BLaER1 treated with 17β-estradiol and CSF1 and Interleukin-3, amounts not matched to agents 10 nM and 100 nM (cell line): ENCODE data around the gene P2RX7.

ENCODE experiments used
- H3K27ac ChIP-seq, 11 experiments: shearing (Covaris generic); formaldehyde crosslinking; 2 replicates each; pipeline ENCODE4 v1.8.1; 2022
- H3K27me3 ChIP-seq, 11 experiments: shearing (Covaris generic); formaldehyde crosslinking; 2 replicates each; pipeline ENCODE4 v1.8.1; 2022
- H3K36me3 ChIP-seq, 11 experiments: shearing (Covaris generic); formaldehyde crosslinking; 2 replicates each; pipeline ENCODE4 v1.8.1; 2022
- H3K4me1 ChIP-seq, 10 experiments: shearing (Covaris generic); formaldehyde crosslinking; 2 replicates each; pipeline ENCODE4 v1.8.1; 2022
- H3K4me2 ChIP-seq, 11 experiments: shearing (Covaris generic); formaldehyde crosslinking; 2 replicates each; pipeline ENCODE4 v1.8.1; 2022
- H3K4me3 ChIP-seq, 10 experiments: shearing (Covaris generic); formaldehyde crosslinking; 2 replicates each; pipeline ENCODE4 v1.8.1; 2022
- H3K9ac ChIP-seq, 11 experiments: shearing (Covaris generic); formaldehyde crosslinking; 2 replicates each; pipeline ENCODE4 v1.8.1; 2022
- H3K9me3 ChIP-seq, 11 experiments: shearing (Covaris generic); formaldehyde crosslinking; replicated peaks in 1 of 11; 2 replicates each; pipeline ENCODE4 v1.8.1; 2022
- H4K20me1 ChIP-seq, 11 experiments: shearing (Covaris generic); formaldehyde crosslinking; 2 replicates each; pipeline ENCODE4 v1.8.1; 2022
- Cebpa-rat ChIP-seq, 11 experiments: shearing (Covaris generic); IDR thresholded peaks; 2 replicates each; pipeline ENCODE4 v1.8.1; 2022

Gene P2RX7

GRCh38 chr12:121124402-121125109 is 8.1 kb upstream of the P2RX7 start:
- Histone ChIP-seq H4K20me1 (no peaks in the 10 kb centered on the region), H3K4me2 (peak overlapping the region in 9 of 11 experiments; percentile 6 to 53 (median 20); a peak in 9 of 22 replicates), H3K9ac (no peak overlapping the region), H3K27me3 (no peaks in the 10 kb centered on the region), H3K9me3 (peaks cover 0 to 21% (median 10%) of the 10 kb centered on the region in 11 experiments; a peak in 13 of 22 replicates), H3K4me3 (no peak overlapping the region), H3K4me1 (peaks cover 42 to 75% (median 65%) of the 10 kb centered on the region in 10 experiments), H3K36me3 (no peaks in the 10 kb centered on the region), H3K27ac (0 out of 22 replicates have a peak overlapping the region, but pooled peaks of 1 of the 11 experiments have one; percentile 7)
- TF ChIP-seq Cebpa-rat (IDR thresholded peaks at IDR 0.05), result no peak

- peaks cover 61 to 84% (median 77%) of the 10 kb centered on the region in 10 experiments for H3K4me1 ChIP-seq
Measured at GRCh38 chr12:121127501-121127900, 5.2 kb upstream of the P2RX7 start.

GRCh38 chr12:121128908-121129810 is 3.5 kb upstream of the P2RX7 start:
- no peaks in the 10 kb centered on the region for H3K27me3 ChIP-seq
- H3K9me3 ChIP-seq, result peaks cover 0 to 4% (median 0%) of the 10 kb centered on the region in 11 experiments; a peak in 1 of 22 replicates
- H4K20me1 ChIP-seq, result no peaks in the 10 kb centered on the region
- no peaks in the 10 kb centered on the region for H3K36me3 ChIP-seq
- peak overlapping the region; percentile 14 to 56 (median 38); a peak in 15 of 20 replicates for H3K4me3 ChIP-seq
- peak overlapping the region; percentile 82 to 98 (median 92) for H3K27ac ChIP-seq
- 0 out of 22 replicates have a peak, but pooled peaks of 2 of the 11 experiments have one; percentile 12 to 18 for TF ChIP-seq Cebpa-rat (IDR thresholded peaks at IDR 0.05)
- H3K9ac ChIP-seq, result peak overlapping the region; percentile 66 to 94 (median 80)
- peak overlapping the region; percentile 68 to 98 (median 78) for H3K4me2 ChIP-seq
- peaks cover 69 to 96% (median 91%) of the 10 kb centered on the region in 10 experiments for H3K4me1 ChIP-seq

More at GRCh38 chr12:121127501-121127900, 5.2 kb upstream of the P2RX7 start:
- Histone ChIP-seq H4K20me1 (no peaks in the 10 kb centered on the region), H3K27ac (peak overlapping the region; percentile 82 to 98 (median 92); a peak in 19 of 22 replicates), H3K4me2 (peak overlapping the region; percentile 68 to 91 (median 78)), H3K9ac (peak overlapping the region in 6 of 11 experiments; percentile 66 to 90 (median 81); a peak in 7 of 22 replicates), H3K9me3 (peaks cover 0 to 14% (median 8%) of the 10 kb centered on the region in 11 experiments; a peak in 13 of 22 replicates), H3K4me3 (peak overlapping the region in 2 of 10 experiments; percentile 38 to 44; a peak in 2 of 20 replicates), H3K27me3 (no peaks in the 10 kb centered on the region), H3K36me3 (no peaks in the 10 kb centered on the region)
- no peak for TF ChIP-seq Cebpa-rat (IDR thresholded peaks at IDR 0.05)

GRCh38 chr12:121129811-121130147 is 2.9 kb upstream of the P2RX7 start:
- no peaks in the 10 kb centered on the region for H4K20me1 ChIP-seq
- peak overlapping the region in 8 of 10 experiments; percentile 14 to 56 (median 30); a peak in 9 of 20 replicates for H3K4me3 ChIP-seq
- no peaks in the 10 kb centered on the region for H3K36me3 ChIP-seq
- H3K4me1 ChIP-seq, result peaks cover 73 to 97% (median 92%) of the 10 kb centered on the region in 10 experiments
- peak overlapping the region; percentile 66 to 94 (median 80) for H3K9ac ChIP-seq
- H3K9me3 ChIP-seq, result peaks cover 0 to 4% (median 0%) of the 10 kb centered on the region in 11 experiments; a peak in 1 of 22 replicates
- H3K27me3 ChIP-seq, result no peaks in the 10 kb centered on the region
- peak overlapping the region; percentile 82 to 98 (median 92) for H3K27ac ChIP-seq
- H3K4me2 ChIP-seq, result peak overlapping the region; percentile 68 to 98 (median 78)
- TF ChIP-seq Cebpa-rat (IDR thresholded peaks at IDR 0.05), result no peak

GRCh38 chr12:121130866-121131373 is 1.8 kb upstream of the P2RX7 start:
- H3K9me3 ChIP-seq, result peaks cover 0 to 3% (median 0%) of the 10 kb centered on the region in 11 experiments; a peak in 1 of 22 replicates
- no peak overlapping the region for H3K4me3 ChIP-seq
- H3K27me3 ChIP-seq, result no peaks in the 10 kb centered on the region
- H3K4me1 ChIP-seq, result peaks cover 81 to 88% (median 85%) of the 10 kb centered on the region in 10 experiments
- H3K9ac ChIP-seq, result peak overlapping the region in 2 of 11 experiments; percentile 81 to 82; a peak in 3 of 22 replicates
- H3K4me2 ChIP-seq, result peak overlapping the region in 6 of 11 experiments; percentile 8 to 98 (median 88); a peak in 8 of 22 replicates
- H3K36me3 ChIP-seq, result no peaks in the 10 kb centered on the region
- TF ChIP-seq Cebpa-rat (IDR thresholded peaks at IDR 0.05), result no peak
- H4K20me1 ChIP-seq, result no peaks in the 10 kb centered on the region
- H3K27ac ChIP-seq, result peak overlapping the region in 9 of 11 experiments; percentile 87 to 98 (median 94); a peak in 17 of 22 replicates

GRCh38 chr12:121131941-121132341 is 735 bp upstream of the P2RX7 start:
- H3K36me3 ChIP-seq, result peaks cover 0 to 9% (median 0%) of the 10 kb centered on the region in 11 experiments; a peak in 4 of 22 replicates
- H3K4me2 ChIP-seq, result peak overlapping the region; percentile 72 to 98 (median 88); a peak in 21 of 22 replicates
- H3K9ac ChIP-seq, result peak overlapping the region in 5 of 11 experiments; percentile 34 to 87 (median 81); a peak in 9 of 22 replicates
- TF ChIP-seq Cebpa-rat (IDR thresholded peaks at IDR 0.05), result no peak
- H3K4me3 ChIP-seq, result no peak overlapping the region
- H3K27me3 ChIP-seq, result no peaks in the 10 kb centered on the region
- no peaks in the 10 kb centered on the region for H3K9me3 ChIP-seq
- H3K4me1 ChIP-seq, result peaks cover 73 to 82% (median 78%) of the 10 kb centered on the region in 10 experiments
- no peaks in the 10 kb centered on the region for H4K20me1 ChIP-seq
- peak overlapping the region in 10 of 11 experiments; percentile 69 to 98 (median 91); a peak in 18 of 22 replicates for H3K27ac ChIP-seq

- Histone ChIP-seq H3K4me3 (peak overlapping the region; percentile 28 to 64 (median 54); a peak in 19 of 20 replicates), H3K4me2 (peak overlapping the region; percentile 72 to 98 (median 88)), H3K4me1 (peaks cover 54 to 82% (median 59%) of the 10 kb centered on the region in 10 experiments), H3K9me3 (peaks cover 0 to 15% (median 0%) of the 10 kb centered on the region in 11 experiments; a peak in 6 of 22 replicates), H3K27ac (peak overlapping the region; percentile 62 to 98 (median 90)), H4K20me1 (peaks cover 0 to 5% (median 0%) of the 10 kb centered on the region in 11 experiments; a peak in 2 of 22 replicates), H3K9ac (peak overlapping the region; percentile 60 to 87 (median 73)), H3K27me3 (no peaks in the 10 kb centered on the region), H3K36me3 (peaks cover 0 to 28% (median 0%) of the 10 kb centered on the region in 11 experiments; a peak in 7 of 22 replicates)
- no peak for TF ChIP-seq Cebpa-rat (IDR thresholded peaks at IDR 0.05)
Measured at GRCh38 chr12:121133838-121134237, 1.2 kb downstream of the P2RX7 start.

- TF ChIP-seq Cebpa-rat (IDR thresholded peaks at IDR 0.05), result no peak
- H3K4me3 ChIP-seq, result peak overlapping the region in 3 of 10 experiments; percentile 59 to 64 (median 61); a peak in 6 of 20 replicates
- H3K9ac ChIP-seq, result peak overlapping the region in 2 of 11 experiments; percentile 81 to 87; a peak in 3 of 22 replicates
- H3K9me3 ChIP-seq, result peaks cover 0 to 16% (median 0%) of the 10 kb centered on the region in 11 experiments; a peak in 6 of 22 replicates
- H3K27ac ChIP-seq, result peak overlapping the region in 1 of 11 experiments; percentile 7; a peak in 2 of 22 replicates
- peak overlapping the region in 3 of 11 experiments; percentile 79 to 98 (median 95); a peak in 6 of 22 replicates for H3K4me2 ChIP-seq
- peaks cover 39 to 89% (median 45%) of the 10 kb centered on the region in 10 experiments for H3K4me1 ChIP-seq
- peaks cover 0 to 42% (median 0%) of the 10 kb centered on the region in 11 experiments; a peak in 7 of 22 replicates for H3K36me3 ChIP-seq
- no peaks in the 10 kb centered on the region for H3K27me3 ChIP-seq
- H4K20me1 ChIP-seq, result peaks cover 0 to 7% (median 0%) of the 10 kb centered on the region in 11 experiments; a peak in 2 of 22 replicates
Measured at GRCh38 chr12:121135320-121135719, 2.6 kb downstream of the P2RX7 start.
